ENCODE data around the gene B4GAT1. TPM values are rescaled to one million over a fixed set of nuclear protein-coding genes. Genes with fewer than 3 reads are reported as not detected.

B4GAT1 gene
- total RNA-seq, 1 experiment from 2014 or later, result 41.1 TPM

DNA sequence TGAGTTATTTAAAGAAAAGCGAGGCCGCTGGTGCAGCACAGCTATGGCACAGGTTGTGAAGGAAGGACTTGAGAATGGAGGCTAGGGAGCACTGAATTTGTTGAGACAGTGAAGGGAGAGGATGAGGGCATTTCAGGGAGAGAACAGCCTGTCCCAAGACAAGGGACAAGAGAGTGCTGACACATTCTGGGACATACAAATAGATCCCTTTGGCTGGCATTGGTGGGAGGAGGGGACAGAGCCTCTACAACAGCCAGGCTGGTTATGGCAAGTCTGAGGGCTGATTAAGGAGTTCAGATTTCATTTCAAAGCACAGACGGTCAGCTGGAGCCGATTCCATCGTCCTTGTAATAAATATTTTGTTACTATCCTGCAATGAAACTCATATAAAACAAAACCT, 25.8 kb upstream of the B4GAT1 start:
- Histone ChIP-seq H3K9me2 (replicated peaks; ENCODE audit: low read length) (no peaks in the 10 kb centered on the region), H4K20me1 (ENCODE audit: low read length) (no peaks in the 10 kb centered on the region), H3K4me2 (ENCODE audit: low read length) (peak overlapping the region; percentile 1; the same call in 1 of the 2 replicates), H3K9ac (ENCODE audit: low read length) (no peak overlapping the region), H3K4me3 (ENCODE audit: low read length) (no peak overlapping the region), H3K27me3 (ENCODE audit: low read length) (no peaks in the 10 kb centered on the region), H3K36me3 (ENCODE audit: low read depth, low read length) (peaks cover 7% of the 10 kb centered on the region; the same call in 1 of the 2 replicates), H3K79me2 (ENCODE audit: low read length) (peaks cover 30% of the 10 kb centered on the region), H3K27ac (ENCODE audit: low read length) (no peak overlapping the region), H3F3A (ENCODE audit: low read length, unreplicated experiment) (peaks cover 3% of the 10 kb centered on the region), H3K4me1 (ENCODE audit: insufficient read depth, low read length) (peaks cover 25% of the 10 kb centered on the region), H2AFZ (ENCODE audit: low read length) (no peak overlapping the region; the same call in 1 of the 2 replicates), H3K9me3 (ENCODE audit: low read length) (no peaks in the 10 kb centered on the region)
- intact Hi-C loops (cut with micrococcal nuclease), result loop anchor here (2.0 kb wide), 1 partner anchor 14 kb away; no protein-coding TSS in a partner anchor
- TF ChIP-seq, protein P1, sequence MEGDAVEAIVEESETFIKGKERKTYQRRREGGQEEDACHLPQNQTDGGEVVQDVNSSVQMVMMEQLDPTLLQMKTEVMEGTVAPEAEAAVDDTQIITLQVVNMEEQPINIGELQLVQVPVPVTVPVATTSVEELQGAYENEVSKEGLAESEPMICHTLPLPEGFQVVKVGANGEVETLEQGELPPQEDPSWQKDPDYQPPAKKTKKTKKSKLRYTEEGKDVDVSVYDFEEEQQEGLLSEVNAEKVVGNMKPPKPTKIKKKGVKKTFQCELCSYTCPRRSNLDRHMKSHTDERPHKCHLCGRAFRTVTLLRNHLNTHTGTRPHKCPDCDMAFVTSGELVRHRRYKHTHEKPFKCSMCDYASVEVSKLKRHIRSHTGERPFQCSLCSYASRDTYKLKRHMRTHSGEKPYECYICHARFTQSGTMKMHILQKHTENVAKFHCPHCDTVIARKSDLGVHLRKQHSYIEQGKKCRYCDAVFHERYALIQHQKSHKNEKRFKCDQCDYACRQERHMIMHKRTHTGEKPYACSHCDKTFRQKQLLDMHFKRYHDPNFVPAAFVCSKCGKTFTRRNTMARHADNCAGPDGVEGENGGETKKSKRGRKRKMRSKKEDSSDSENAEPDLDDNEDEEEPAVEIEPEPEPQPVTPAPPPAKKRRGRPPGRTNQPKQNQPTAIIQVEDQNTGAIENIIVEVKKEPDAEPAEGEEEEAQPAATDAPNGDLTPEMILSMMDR (conservative IDR thresholded peaks at IDR 0.05; ENCODE audit: low read depth, low read length), result no peak
- TF ChIP-seq EZH2phosphoT487 (IDR thresholded peaks at IDR 0.05; ENCODE audit: borderline replicate concordance, low read length) (no peak), EZH2 (IDR thresholded peaks at IDR 0.05; ENCODE audit: low read length, unreplicated experiment) (no peak)
- no TSS peak for BruUV-seq (replicated peaks)
- ChIA-PET CTCF (interaction anchor here (0.7 kb wide), 1 partner anchor 13 kb away, joined by 5 read pairs; no protein-coding TSS in a partner anchor), POLR2A (ENCODE audit: unreplicated experiment) (no interaction called here)
- ATAC-seq, result no peak
- no peak for DNase-seq

DNA sequence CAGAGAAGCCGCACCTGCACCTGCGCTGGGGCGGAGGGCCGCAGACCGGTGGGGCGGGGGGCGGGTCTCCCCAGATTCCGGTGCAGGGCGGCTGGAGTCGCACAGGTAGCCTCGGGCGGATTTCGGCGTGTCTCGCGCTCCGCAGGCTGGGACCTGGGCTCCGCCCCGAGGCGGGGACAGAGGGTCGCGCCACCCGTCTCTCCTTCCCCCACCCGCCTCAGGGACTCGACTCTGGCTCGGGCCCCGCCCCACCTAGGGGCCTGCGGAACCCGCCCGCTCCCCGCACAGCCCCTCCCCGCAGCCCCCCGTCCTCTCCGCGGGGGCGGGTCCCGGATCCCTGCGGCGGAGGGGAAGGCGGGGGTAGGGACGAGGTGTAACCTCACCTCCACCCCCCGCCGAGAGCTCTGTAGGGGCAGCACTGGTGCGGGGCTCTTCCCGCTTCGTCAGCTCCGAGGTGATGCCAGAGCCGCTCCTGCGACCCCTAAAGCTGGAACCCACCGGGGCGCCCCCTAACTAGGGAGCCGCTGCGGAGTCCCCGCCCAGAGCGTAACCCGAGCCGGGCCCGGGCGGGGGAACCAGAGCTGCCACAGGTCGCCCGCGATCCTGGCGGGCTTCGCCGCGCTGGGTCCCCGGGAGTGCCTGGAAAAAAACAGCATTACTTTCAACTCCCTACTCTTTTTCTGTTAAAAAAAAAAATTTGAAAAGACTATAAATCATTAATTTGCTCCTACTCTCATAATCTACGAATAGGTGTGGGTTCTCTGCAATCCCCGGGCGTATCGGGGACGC, 24.4 kb upstream of the B4GAT1 start, which contains the start of gene SLC29A2:
Gene SLC29A2 (minus strand): TSS at position 134 of the 789 bp plus-strand sequence. CDS start 169 bp downstream, outside the sequence.
- peaks cover 3% of the 10 kb centered on the region for H3F3A ChIP-seq (ENCODE audit: low read length, unreplicated experiment)
- peak; percentile 96 for DNase-seq
- H4K20me1 ChIP-seq (ENCODE audit: low read length), result no peaks in the 10 kb centered on the region
- no peaks in the 10 kb centered on the region for H3K9me2 ChIP-seq (replicated peaks; ENCODE audit: low read length)
- intact Hi-C loops (cut with micrococcal nuclease), result loop anchor here (2.0 kb wide), 2 partner anchors 15 to 23 kb away; no protein-coding TSS in a partner anchor
- POLR2A ChIA-PET (ENCODE audit: unreplicated experiment), result interaction anchor here (0.5 to 0.7 kb wide), 2 partner anchors 43 to 757 kb away, joined by 4 to 5 read pairs; no protein-coding TSS in a partner anchor
- ATAC-seq, result peak; percentile 79
- TSS peak; percentile 56 for BruUV-seq (replicated peaks)
- H2AFZ ChIP-seq (ENCODE audit: low read length), result peak within 1 kb of the TSS; percentile 95
- H3K4me3 ChIP-seq (ENCODE audit: low read length), result peak within 1 kb of the TSS; percentile 89
- peak within 1 kb of the TSS; percentile 63 for H3K27ac ChIP-seq (ENCODE audit: low read length)
- TF ChIP-seq, protein P1 (conservative IDR thresholded peaks at IDR 0.05; ENCODE audit: low read depth, low read length), result no peak
- TF ChIP-seq EZH2 (IDR thresholded peaks at IDR 0.05; ENCODE audit: low read length, unreplicated experiment), result no peak
- TF ChIP-seq EZH2phosphoT487 (IDR thresholded peaks at IDR 0.05; ENCODE audit: borderline replicate concordance, low read length), result no peak
- CTCF ChIA-PET, result interaction anchor here (0.7 kb wide), 2 partner anchors 15 to 307 kb away, joined by 3 read pairs; no protein-coding TSS in a partner anchor
- no peaks in the 10 kb centered on the region for H3K27me3 ChIP-seq (ENCODE audit: low read length)
- peaks cover 32% of the 10 kb centered on the region for H3K79me2 ChIP-seq (ENCODE audit: low read length)
- H3K4me2 ChIP-seq (ENCODE audit: low read length), result peak within 1 kb of the TSS; percentile 97
- H3K4me1 ChIP-seq (ENCODE audit: insufficient read depth, low read length), result peaks cover 25% of the 10 kb centered on the region
- peaks cover 21% of the 10 kb centered on the region for H3K36me3 ChIP-seq (ENCODE audit: low read depth, low read length)
- H3K9me3 ChIP-seq (ENCODE audit: low read length), result no peaks in the 10 kb centered on the region
- H3K9ac ChIP-seq (ENCODE audit: low read length), result peak within 1 kb of the TSS; percentile 90
